K562 (cell line): ENCODE measurements around the gene A4GALT. TPM values are rescaled to one million over a fixed set of nuclear protein-coding genes. Genes with fewer than 3 reads are reported as not detected.

ENCODE experiments used
- ATAC-seq: fragments of 200-7000 bp; cut with Tn5 transposase; 3 replicates; pipeline ENCODE4 v1.9.1; 2020; ENCODE audit warnings: moderate library complexity
- BruUV-seq: library from RNA; stranded (reverse); fragments of 400-500 nt; replicated peaks from 2 replicates; lab custom pipeline; 2021; lab: Mats Ljungman, UMichigan
- CTCF ChIA-PET: fragments of 300-600 bp; formaldehyde crosslinking; extraction: SDS; loops from one replicate; lab custom pipeline; 2021; ENCODE audit warnings: low intra/inter-chr PET ratio; lab: Yijun Ruan, JAX
- POLR2A ChIA-PET: fragments of 300-600, 350-650 bp; sonication (Branson Sonifier 250); formaldehyde crosslinking; extraction: SDS; loops from one replicate; lab custom pipeline; 2021; ENCODE audit warnings: antibody characterized with exemption, inconsistent platforms; lab: Yijun Ruan, JAX
- DNase-seq, 4 experiments: peaks; one replicate each; pipeline versions ENCODE4 v3.0.0 to v3.0.0-alpha.2; 2011 to 2018; ENCODE audit warnings: low spot score in 3 of 4, mixed read lengths in 3 of 4; ENCODE audit errors: extremely low read depth in 1 of 4
- FAIRE-seq: peaks from 2 replicates; lab custom pipeline; 2011; peaks lifted over from hg19 to GRCh38; lab: Jason Lieb, UNC
- H2AFZ ChIP-seq: 2 replicates; pipeline ENCODE4 v1.6.0; 2011; ENCODE audit warnings: low read depth, low read length, control low read depth, inconsistent platforms
- H3K27ac ChIP-seq: fragments of 200-600 bp; 3 replicates; pipeline ENCODE4 v1.8.0; 2011; ENCODE audit warnings: low read depth, mild to moderate bottlenecking, control low read depth, inconsistent platforms, low read length, moderate library complexity, mixed read lengths; ENCODE audit errors: extremely low read depth
- H3K27me3 ChIP-seq, 2 experiments: fragments of 300-600 bp in 1 of 2; 2 replicates in 1 of 2; 3 replicates in 1 of 2; pipeline versions ENCODE4 v1.6.0 to v1.8.0; 2011; ENCODE audit warnings: inconsistent platforms in 2 of 2, low read length in 2 of 2, mild to moderate bottlenecking in 1 of 2, mixed read lengths in 1 of 2, moderate library complexity in 1 of 2; ENCODE audit not compliant: control insufficient read depth in 2 of 2, insufficient read depth in 2 of 2
- H3K36me3 ChIP-seq: fragments of 300-600 bp; 3 replicates; pipeline ENCODE4 v1.8.0; 2011; ENCODE audit warnings: mild to moderate bottlenecking, low read length, inconsistent platforms; ENCODE audit not compliant: control insufficient read depth, insufficient read depth
- H3K4me1 ChIP-seq, 2 experiments: fragments of 200-600 bp in 1 of 2; replicated peaks in 1 of 2; 2 replicates in 1 of 2; 3 replicates in 1 of 2; pipeline versions ENCODE4 v1.5.1 to v1.8.0; 2011; ENCODE audit warnings: inconsistent platforms in 2 of 2, low read length in 2 of 2, mild to moderate bottlenecking in 1 of 2, mixed read lengths in 1 of 2, moderate library complexity in 1 of 2; ENCODE audit not compliant: control insufficient read depth in 2 of 2, insufficient read depth in 2 of 2
- H3K4me2 ChIP-seq: 2 replicates; pipeline ENCODE4 v1.6.1; 2011; ENCODE audit warnings: low read length, control low read depth, inconsistent platforms, mixed read lengths; ENCODE audit not compliant: insufficient read depth
- H3K4me3 ChIP-seq: fragments of 200-600 bp; sonication (generic), shearing (Covaris generic); 2 replicates; pipeline ENCODE4 v1.5.1; 2016; ENCODE audit warnings: control low read depth, inconsistent platforms
- H3K79me2 ChIP-seq: fragments of 200-600 bp; 3 replicates; pipeline ENCODE4 v1.8.0; 2011; ENCODE audit warnings: low read length, inconsistent platforms; ENCODE audit not compliant: control insufficient read depth, insufficient read depth
- H3K9ac ChIP-seq, 2 experiments: 2 replicates each; pipeline versions ENCODE4 v1.6.0 to v1.6.1; 2011; ENCODE audit warnings: low read depth in 2 of 2, low read length in 2 of 2, control low read depth in 1 of 2, inconsistent platforms in 1 of 2, mild to moderate bottlenecking in 1 of 2, mixed read lengths in 1 of 2; ENCODE audit not compliant: insufficient read depth in 1 of 2
- H3K9me1 ChIP-seq: one replicate; pipeline ENCODE4 v1.6.0; 2011; ENCODE audit warnings: inconsistent platforms, mild to moderate bottlenecking, low read length, moderate library complexity; ENCODE audit not compliant: control insufficient read depth, insufficient read depth
- H3K9me3 ChIP-seq: replicated peaks from 2 replicates; pipeline ENCODE4 v1.5.1; 2011; ENCODE audit warnings: low read depth, low read length, inconsistent platforms; ENCODE audit not compliant: control insufficient read depth, insufficient read depth
- H4K20me1 ChIP-seq: replicated peaks from 2 replicates; pipeline ENCODE4 v1.6.1; 2011; ENCODE audit warnings: low read length, inconsistent platforms, mixed read lengths; ENCODE audit not compliant: control insufficient read depth, insufficient read depth
- CTBP1 ChIP-seq: fragments of 450-650 bp; IDR thresholded peaks from 2 replicates; pipeline ENCODE4 v1.6.1; 2016; ENCODE audit warnings: borderline replicate concordance
- DMBX1 ChIP-seq: fragments of 250-450 bp; sonication (Bioruptor Pico); IDR thresholded peaks from 2 replicates; pipeline ENCODE4 v1.8.0; 2022; ENCODE audit warnings: inconsistent platforms, mild to moderate bottlenecking, moderate library complexity, borderline replicate concordance
- ESRRB ChIP-seq: fragments of 250-450 bp; sonication (Bioruptor Pico); IDR thresholded peaks from 2 replicates; pipeline ENCODE4 v1.5.0; 2020; ENCODE audit warnings: mild to moderate bottlenecking, moderate library complexity, borderline replicate concordance
- MBD2 ChIP-seq: sonication (generic); IDR thresholded peaks from 2 replicates; pipeline ENCODE4 v1.6.1; 2016; ENCODE audit warnings: low read depth, borderline replicate concordance
- MITF ChIP-seq: IDR thresholded peaks from 2 replicates; pipeline ENCODE4 v1.6.1; 2014; ENCODE audit warnings: antibody characterized with exemption
- NCOA6 ChIP-seq: fragments of 450-650 bp; IDR thresholded peaks from 2 replicates; pipeline ENCODE4 v1.6.1; 2017; ENCODE audit warnings: mild to moderate bottlenecking
- NRF1 ChIP-seq, 2 experiments: fragments of 450-650 bp; IDR thresholded peaks in 1 of 2; conservative IDR thresholded peaks in 1 of 2; 2 replicates each; pipeline ENCODE4 v1.6.1; 2014; ENCODE audit warnings: mild to moderate bottlenecking in 2 of 2
- ZBTB11 ChIP-seq, 3 experiments: fragments of 200-800 bp in 1 of 3; fragments of 250-450 bp in 1 of 3; fragments of 450-650 bp in 1 of 3; sonication (Bioruptor Pico) in 1 of 3; sonication (Bioruptor generic) in 1 of 3; formaldehyde crosslinking in 1 of 3; IDR thresholded peaks; 2 replicates each; pipeline versions ENCODE4 v1.6.1 to v1.8.0; 2016 to 2022; ENCODE audit warnings: mild to moderate bottlenecking in 2 of 3, missing genetic modification characterization in 2 of 3, missing compliant biosample characterization in 1 of 3, moderate library complexity in 1 of 3
- WGBS: fragments of 100-300 bp; shearing (Covaris generic); methylation state at CpG from one replicate; pipeline ENCODE4 v1.1.6; 2016; ENCODE audit warnings: low coverage, mixed read lengths; ENCODE audit not compliant: insufficient coverage; ENCODE audit errors: missing lambda C conversion rate; 5-methylcytosine and 5-hydroxymethylcytosine counted together
- in situ Hi-C: fragments of 300-500 bp; cut with MboI; formaldehyde crosslinking; loops from 4 replicates; pipeline ENCODE4 v1.15.0; 2018; ENCODE audit warnings: inconsistent platforms, mixed read lengths
- intact Hi-C: fragments of 100-400 bp; cut with micrococcal nuclease; formaldehyde crosslinking; loops from 2 replicates; pipeline ENCODE4 v1.14.2; 2022
- polyA plus RNA-seq, 8 experiments: library from polyadenylated mRNA; depleted of rRNA in 4 of 8; stranded (reverse) in 5 of 8; unstranded in 3 of 8; fragments of >200 nt; fragmentation: Nextera tagmentation in 2 of 8; fragmentation: Illumina TruSeq in 1 of 8; extraction: Ambion mirVana in 2 of 8; extraction: Trizol in 1 of 8; gene quantifications; 2 replicates each; pipeline versions ENCODE4 v1.2.1 to v1.2.3, GENCODE V29; 2011 to 2014; ENCODE audit warnings: inconsistent platforms in 1 of 8, missing spikeins in 1 of 8
- total RNA-seq, 7 experiments: library from RNA; depleted of rRNA in 6 of 7; stranded (reverse); fragments of >200 nt in 6 of 7; fragmentation: Illumina TruSeq in 2 of 7; extraction: Trizol in 2 of 7; gene quantifications; 2 replicates each; pipeline versions ENCODE4 v1.2.1 to v1.2.3, GENCODE V29; 2011 to 2021; ENCODE audit warnings: low replicate concordance in 1 of 7
- TF ChIP-seq, protein P1 (sequence below): sonication (generic); formaldehyde crosslinking; IDR thresholded peaks from 2 replicates; pipeline ENCODE4 v1.8.0; 2023; ENCODE audit warnings: mild to moderate bottlenecking, missing genetic modification reagents

A4GALT gene
- total and polyA plus RNA-seq, 9 of the 15 experiments (the other 6 are each of a cell fraction or from before 2014, with no cell fraction given): 0.07 to 0.11 TPM; not detected in 7

- ATAC-seq (peak; percentile 78), DNase-seq (peak; percentile 27 to 45 (median 38)), FAIRE-seq (no peak)
- Histone ChIP-seq H3K27ac (no peak overlapping the region), H3K4me3 (no peak overlapping the region), H3K79me2 (no peaks in the 10 kb centered on the region), H2AFZ (peak overlapping the region; percentile 55; the same call in 1 of the 2 replicates), H3K36me3 (no peaks in the 10 kb centered on the region), H3K9me1 (no peaks in the 10 kb centered on the region), H3K4me1 (peaks cover 8 to 26% of the 10 kb centered on the region in 2 experiments; a peak in 3 of 5 replicates), H4K20me1 (no peaks in the 10 kb centered on the region), H3K9me3 (no peaks in the 10 kb centered on the region), H3K4me2 (0 out of 2 replicates have a peak overlapping the region, but pooled peaks have one; percentile 18), H3K27me3 (peaks cover 0 to 9% of the 10 kb centered on the region in 2 experiments; a peak in 1 of 5 replicates), H3K9ac (peak overlapping the region in 1 of 2 experiments; percentile 71; a peak in 1 of 4 replicates)
- in situ Hi-C loops: no loop called here
- ChIA-PET POLR2A (interaction anchor here (0.7 kb wide), 1 partner anchor 375 kb away, joined by 3 read pairs; no protein-coding TSS in a partner anchor), CTCF (no interaction called here)
- BruUV-seq: no TSS peak
- WGBS: 10% methylated on average over 18 of the region's 25 CpGs
- intact Hi-C loops: no loop called here
- TF ChIP-seq ESRRB (CRISPR knock-in tag) (no peak), DMBX1 (CRISPR knock-in tag) (no peak), NCOA6 (no peak), CTBP1 (no peak), NRF1 (conservative IDR thresholded peaks at IDR 0.05 in 1 of 2, IDR thresholded peaks at IDR 0.05 in 1 of 2) (0 out of 4 replicates have a peak, but pooled peaks of 1 of the 2 experiments have one; percentile 21), MBD2 (no peak), ZBTB11 (CRISPR knock-in tag; IDR thresholded peaks at IDR 0.05) (no peak), MITF (no peak)
- TF ChIP-seq, protein P1, sequence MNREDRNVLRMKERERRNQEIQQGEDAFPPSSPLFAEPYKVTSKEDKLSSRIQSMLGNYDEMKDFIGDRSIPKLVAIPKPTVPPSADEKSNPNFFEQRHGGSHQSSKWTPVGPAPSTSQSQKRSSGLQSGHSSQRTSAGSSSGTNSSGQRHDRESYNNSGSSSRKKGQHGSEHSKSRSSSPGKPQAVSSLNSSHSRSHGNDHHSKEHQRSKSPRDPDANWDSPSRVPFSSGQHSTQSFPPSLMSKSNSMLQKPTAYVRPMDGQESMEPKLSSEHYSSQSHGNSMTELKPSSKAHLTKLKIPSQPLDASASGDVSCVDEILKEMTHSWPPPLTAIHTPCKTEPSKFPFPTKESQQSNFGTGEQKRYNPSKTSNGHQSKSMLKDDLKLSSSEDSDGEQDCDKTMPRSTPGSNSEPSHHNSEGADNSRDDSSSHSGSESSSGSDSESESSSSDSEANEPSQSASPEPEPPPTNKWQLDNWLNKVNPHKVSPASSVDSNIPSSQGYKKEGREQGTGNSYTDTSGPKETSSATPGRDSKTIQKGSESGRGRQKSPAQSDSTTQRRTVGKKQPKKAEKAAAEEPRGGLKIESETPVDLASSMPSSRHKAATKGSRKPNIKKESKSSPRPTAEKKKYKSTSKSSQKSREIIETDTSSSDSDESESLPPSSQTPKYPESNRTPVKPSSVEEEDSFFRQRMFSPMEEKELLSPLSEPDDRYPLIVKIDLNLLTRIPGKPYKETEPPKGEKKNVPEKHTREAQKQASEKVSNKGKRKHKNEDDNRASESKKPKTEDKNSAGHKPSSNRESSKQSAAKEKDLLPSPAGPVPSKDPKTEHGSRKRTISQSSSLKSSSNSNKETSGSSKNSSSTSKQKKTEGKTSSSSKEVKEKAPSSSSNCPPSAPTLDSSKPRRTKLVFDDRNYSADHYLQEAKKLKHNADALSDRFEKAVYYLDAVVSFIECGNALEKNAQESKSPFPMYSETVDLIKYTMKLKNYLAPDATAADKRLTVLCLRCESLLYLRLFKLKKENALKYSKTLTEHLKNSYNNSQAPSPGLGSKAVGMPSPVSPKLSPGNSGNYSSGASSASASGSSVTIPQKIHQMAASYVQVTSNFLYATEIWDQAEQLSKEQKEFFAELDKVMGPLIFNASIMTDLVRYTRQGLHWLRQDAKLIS: no peak
These were observed 32.1 kb downstream of the A4GALT start for GRCh38 chr22:42688241-42689211.
